ENCODE data around the gene FMO2.
A peak's percentile ranks its signal among the peaks of the same experiment; 100 is the strongest.

FMO2 gene, protein sequence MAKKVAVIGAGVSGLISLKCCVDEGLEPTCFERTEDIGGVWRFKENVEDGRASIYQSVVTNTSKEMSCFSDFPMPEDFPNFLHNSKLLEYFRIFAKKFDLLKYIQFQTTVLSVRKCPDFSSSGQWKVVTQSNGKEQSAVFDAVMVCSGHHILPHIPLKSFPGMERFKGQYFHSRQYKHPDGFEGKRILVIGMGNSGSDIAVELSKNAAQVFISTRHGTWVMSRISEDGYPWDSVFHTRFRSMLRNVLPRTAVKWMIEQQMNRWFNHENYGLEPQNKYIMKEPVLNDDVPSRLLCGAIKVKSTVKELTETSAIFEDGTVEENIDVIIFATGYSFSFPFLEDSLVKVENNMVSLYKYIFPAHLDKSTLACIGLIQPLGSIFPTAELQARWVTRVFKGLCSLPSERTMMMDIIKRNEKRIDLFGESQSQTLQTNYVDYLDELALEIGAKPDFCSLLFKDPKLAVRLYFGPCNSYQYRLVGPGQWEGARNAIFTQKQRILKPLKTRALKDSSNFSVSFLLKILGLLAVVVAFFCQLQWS

DNA sequence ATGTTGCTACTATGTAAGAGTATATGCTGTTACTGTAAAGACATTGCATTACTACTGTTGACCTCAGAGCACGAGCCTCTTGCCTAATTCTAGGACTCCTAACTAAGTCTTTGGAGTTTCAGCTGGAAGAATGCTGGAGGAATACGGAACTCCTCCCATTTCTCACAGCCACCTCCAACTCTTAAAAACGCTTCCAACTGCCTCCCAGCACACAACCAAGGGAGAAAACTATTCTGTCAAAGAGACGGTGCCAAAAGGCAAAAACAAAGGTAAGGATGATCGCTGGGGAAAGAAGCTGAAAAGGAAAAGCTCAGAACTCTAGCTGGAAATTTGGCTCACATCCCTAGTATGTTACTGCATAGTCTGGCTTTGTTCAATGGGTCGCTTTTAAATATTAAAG lies at the start of gene FMO2:
FMO2 (plus strand) TSS at position 210 of the 400 bp plus-strand sequence. CDS start 414 bp downstream, outside the sequence.
- no peak for DNase-seq

DNA sequence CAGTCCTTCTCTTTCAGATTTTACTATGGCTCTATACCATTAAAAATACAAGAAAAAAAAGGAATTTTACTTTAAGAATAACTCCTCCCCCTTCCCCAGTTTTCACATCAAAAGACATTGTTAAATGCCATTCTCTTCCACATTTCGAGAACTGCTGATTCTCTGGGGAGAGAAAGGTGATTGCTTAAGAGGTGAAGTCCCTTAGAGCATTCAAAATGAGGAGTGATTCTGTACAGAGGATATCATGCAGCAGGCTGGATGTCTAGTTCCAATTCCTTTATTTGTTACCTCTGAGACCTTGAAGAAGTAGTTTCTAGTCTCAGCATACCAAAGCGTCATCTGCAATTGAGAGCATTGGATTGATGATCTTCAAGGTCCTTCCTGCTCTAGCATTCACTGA lies 47.5 kb upstream of the FMO2 start:
- no peak for DNase-seq

DNA sequence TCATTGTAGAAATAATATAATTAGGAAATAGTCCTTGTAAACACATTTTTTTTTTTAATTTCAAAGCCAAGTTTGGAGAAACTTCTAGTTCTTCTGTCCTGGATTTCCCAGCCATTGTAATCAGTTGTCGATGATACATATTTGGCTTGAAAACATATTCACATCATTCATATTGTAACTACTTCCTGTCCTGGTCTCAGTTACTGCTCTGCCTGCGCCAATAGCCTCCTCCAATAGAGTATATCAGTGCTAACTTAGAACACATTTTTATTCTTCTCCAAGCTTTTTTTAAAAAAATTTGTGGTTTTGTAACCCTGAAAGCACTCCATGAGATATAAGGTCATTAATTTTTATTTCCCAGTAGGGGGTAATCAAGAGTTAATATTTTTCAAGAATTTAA lies 46.1 kb upstream of the FMO2 start:
- no peak for DNase-seq

DNA sequence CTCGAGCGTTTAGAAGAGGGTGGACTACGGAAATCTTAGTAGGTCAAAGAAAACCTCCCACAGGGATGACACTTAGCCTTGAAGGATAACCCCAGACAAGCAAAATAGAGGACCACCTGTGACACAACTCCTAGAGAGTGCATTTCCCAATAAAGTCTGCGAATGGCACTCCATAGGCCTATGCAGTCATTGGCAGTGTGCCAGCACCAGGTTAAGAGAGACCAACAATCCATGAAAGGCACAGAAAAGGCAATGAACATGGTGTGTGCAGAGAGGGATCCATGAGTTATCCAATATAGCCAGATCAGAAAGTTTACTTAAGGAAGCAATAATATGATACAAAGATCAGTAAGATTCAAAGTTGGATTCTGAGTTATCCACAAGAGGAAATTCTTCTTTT lies 45.2 kb upstream of the FMO2 start:
- no peak for DNase-seq

DNA sequence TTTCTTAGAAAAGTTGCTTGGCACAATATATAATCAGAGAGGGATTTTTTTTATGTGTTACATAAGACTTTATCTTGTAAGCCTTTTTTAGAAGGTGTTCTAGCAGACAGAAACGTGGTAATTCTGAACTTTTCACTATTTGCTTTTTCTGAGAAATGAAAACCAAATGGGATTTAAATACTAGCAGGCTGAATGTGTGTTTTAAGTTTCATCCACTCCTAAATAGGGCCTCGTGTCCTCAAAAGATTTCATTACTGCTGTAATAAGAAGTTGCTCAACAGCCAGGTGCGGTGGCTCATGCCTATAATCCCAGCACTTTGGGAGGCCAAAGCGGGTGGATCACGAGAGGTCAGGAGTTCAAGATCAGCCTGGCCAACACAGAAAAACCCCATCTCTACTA lies 44.7 kb upstream of the FMO2 start:
- DNase-seq: no peak

DNA sequence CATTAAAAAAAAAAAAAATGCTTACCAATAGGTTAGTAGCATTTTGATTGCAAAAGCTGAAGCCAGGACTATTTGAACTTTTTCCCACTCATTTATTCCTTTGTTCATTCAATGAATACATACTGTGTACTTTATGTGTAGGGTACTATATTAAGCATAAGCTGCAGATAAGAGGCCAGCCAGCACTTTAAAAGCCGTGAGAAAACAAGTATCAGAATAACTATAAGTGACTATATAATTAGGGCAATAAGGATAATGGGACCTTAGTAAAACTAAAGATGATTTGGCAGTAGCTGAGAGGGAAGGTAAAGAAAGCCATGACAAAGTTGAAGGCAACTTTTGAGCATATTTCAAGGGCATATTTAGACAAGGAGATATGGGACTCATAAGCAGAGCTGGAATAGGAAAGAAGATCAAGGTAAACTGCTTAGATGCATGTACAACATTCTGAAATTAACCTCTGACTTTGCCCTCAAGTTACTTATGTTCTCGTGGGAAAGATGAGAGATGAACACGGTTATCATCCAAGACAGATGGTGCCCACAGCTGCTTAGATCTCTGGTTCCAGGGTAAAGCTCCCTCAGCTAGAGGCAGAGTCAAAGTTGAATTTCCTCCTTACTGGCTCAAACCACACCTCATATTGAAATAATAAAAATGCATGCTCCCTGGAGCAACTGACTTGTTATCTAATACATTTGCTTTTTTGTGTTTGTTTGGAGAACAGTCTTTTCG lies 44.0 kb upstream of the FMO2 start:
- DNase-seq: peak; percentile 50

DNA sequence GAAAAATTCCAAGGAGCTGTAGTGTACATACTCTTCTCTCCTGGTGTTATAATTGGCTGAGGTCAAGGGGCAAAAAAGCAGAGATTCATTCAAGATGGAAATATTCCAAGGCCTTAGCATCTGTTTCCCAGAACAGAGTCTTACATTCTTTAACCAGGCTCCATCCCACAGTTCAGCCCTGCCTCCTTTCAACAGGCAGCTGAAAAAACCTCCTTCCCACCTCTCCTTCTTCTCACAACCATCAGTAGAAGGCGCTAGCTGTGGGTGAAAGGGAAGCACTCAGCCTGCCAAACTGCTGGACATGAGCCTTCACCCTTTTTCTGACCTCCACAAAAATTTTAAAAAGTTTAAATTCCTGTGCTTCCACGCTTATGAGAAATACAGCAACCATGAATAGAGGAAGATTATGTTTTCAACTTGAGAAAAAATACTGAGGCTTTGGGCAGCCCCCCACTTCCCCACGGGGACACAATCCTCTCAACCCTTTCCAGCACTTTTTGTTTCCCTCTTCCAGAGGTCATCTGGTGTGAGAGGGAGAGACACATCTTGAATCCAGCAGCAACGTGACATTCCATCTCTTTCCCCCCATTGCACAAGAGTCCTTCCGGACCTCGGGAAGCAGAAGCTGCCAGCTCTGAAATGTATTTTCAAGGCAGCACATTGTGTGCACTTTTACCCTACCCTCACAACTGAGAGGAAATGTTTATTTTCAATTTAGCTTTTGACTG lies 43.2 kb upstream of the FMO2 start:
- no peak for DNase-seq

DNA sequence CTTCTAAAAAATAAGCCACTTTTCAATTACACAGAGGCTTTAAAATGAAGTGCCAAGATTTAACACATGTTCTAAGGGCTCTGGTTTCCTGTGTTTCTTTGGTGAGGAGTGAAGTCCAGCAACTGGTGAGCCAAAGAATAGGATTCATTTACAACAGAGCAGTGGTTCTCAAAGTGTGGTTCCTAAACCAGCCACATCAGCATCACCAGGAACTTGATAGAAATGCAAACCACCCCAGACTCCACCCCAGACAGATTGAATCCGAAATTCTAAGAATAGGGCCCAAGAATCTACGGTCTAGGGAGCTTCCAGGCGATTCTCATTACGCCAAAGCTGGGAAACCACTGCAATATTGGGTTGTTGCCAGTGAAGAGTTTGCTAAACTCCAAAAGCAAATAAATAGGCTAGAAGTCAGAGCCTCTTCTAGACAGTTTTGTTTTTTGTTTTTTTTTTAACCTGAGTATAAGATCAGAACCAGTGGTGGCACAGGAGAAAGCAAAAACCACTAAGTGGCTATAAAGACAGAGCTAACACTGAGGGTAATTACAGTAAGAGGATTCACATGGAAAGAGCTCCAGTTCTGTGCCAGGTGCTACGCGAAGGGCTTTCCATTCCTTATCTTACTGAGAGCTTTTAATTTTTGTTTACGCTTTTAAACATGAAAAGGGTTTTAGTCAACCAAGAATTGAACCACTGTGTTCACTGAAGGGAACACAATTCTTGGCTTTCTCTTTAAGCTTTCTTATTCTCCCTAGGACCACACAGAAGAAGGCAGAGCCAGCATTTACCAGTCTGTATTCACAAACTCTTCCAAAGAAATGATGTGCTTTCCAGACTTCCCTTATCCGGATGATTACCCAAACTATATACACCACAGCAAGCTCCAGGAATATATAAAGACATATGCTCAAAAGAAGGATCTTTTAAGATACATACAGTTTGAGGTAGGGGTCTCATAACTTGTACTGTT lies 42.4 kb upstream of the FMO2 start:
- DNase-seq: no peak

DNA sequence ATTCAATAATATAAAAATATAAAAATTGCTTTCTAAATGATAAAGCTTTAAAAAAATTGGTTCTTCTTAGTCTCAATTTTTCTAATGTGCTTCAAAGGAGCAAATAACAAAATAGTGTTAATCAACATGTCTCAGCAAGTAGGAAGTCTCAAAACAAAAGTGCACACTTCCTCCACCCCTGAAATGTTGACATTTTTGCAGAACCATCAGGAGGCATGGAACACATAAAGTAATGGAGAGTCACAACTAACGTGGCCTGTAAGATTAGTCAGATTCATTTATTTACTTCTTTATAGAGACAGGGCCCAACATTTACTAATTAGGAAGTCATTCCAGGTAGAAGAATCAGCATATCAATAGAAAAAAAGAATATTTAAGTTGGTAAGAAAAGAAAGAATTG lies 34.9 kb upstream of the FMO2 start:
- no peak for DNase-seq

DNA sequence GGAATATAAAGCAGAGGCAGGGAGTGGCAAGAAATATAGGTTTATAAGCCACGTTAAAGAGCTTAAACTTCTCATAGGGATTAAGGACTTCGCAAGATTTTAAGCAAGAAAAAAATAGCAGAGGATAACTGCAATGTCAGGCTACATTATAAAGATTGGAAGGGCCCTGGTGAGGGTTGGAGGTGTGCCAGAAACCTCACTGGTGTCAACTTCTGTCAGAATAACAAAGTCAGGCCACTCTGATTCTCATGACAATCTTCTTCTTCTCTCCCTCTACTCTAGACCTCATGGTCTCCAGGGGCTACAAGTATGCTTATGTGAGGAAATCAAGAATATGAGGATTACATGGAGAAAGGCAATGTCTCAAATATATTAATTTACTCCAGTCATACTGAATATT lies 32.6 kb upstream of the FMO2 start:
- no peak for DNase-seq

DNA sequence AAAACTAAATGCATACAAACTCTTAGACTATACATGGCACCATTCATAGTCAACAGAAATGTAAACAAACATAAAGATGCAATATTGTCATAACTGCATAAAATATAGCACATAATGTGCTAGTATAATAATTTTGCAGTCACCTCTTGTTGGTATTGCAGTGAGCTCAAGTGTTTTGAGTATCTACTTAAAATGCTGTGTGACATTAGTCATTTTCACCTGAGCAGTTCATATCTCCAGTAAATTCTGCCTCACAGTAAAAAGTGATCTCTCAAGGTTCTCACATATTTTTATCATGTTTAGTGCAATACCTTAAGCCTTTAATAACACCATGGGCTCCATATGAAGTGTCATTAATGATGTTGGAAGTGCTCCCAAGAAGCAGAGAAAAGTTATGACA lies 29.6 kb upstream of the FMO2 start:
- no peak for DNase-seq

DNA sequence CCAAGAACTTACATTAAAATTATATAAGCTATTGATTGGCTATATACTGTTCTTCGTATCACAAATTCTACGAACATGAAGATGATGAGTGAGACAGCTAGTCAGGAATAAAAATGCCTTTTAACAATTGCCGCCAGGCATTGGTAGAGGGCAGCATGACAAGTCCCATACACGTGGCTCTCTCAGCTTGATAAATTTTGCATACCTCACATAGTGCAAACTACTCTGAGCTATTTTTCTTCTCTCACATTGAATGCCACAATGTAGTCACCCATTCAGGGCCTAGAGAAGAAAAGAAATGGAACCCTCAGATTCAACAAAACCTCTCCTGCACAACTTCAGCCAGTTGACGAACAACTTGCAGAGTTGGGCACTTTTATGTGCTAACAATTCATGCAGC lies 27.0 kb upstream of the FMO2 start:
- DNase-seq: no peak

DNA sequence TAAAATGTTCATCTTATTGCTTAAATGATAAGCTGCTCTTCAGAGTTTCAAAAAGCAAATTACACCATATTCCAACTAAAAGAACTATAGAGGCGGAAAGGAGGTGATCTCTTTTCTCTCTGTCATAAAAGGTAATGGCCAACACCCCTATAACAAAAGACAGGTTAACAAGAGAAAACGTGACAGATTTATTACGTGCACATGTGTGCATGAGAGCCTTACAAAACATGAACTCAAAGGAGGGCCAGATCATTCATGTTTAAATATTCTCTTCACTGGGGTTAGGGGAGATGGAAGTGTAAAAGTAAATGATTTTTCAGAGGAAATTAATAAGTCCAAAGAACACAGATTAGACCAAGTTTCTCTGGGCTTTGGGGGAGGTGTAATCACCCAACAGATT lies 26.5 kb upstream of the FMO2 start:
- DNase-seq: no peak

DNA sequence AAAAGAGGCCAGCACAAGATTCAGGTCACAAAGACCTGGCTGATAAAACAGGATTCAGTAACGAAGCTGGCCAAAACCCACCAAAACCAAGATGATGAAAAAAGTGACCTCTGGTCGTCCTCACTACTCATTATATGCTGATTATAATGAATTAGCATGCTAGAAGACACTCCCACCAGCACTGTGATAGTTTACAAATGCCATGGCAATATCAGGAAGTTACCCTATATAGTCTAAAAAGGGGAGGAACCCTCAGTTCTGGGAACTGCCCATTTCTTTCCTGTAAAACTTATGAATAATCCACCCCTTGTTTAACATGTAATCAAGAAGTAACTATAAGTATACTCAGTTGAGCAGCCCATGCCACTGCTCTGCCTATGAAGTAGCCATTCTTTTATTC lies 26.0 kb upstream of the FMO2 start:
- no peak for DNase-seq

DNA sequence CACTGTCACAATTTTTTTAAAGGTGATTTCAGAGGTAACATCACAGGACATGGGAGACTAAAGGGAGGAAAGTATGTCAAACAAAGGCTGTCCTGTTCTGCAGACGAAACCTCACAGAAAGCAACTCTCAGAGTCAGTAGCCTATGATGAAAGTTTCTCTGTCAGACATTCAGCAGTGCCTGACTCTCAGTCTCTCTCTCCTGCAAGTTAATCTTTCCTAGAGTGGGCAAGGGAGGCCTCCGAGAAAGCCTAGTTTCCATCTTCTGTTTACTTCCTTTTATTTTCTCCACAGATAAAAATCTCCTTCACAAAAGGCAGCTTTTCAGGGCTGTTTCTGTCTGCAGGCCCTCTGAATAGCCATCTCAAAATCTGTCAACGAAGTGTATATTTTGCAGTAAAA lies 24.9 kb upstream of the FMO2 start:
- DNase-seq: no peak

DNA sequence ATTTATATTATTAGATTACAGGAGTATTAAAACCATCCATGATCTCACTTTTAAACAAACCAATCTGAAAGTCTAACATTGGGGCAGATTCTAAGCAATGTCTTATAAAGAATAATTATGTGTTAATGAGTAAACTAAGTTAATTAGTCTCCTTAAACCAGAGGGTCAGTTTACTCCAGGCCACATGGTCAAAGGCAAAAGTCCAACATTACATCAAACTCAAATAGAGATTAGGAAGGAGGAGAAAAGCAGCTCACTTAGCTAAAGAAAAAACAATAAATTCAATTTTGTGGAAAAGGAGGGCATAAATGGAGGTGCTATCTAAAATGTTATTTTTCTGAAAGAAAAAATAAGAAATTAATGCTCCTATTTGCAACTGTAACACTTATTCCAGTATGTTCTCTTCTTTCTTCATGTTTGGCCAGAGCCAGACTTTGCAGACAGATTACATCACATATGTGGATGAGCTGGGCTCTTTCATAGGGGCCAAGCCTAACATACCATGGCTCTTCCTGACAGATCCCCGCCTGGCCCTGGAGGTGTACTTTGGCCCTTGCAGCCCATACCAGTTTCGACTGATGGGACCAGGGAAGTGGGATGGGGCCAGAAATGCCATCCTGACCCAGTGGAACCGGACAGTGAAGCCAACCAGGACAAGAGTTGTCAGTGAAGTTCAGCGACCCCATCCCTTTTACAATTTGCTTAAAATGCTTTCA lies 24.3 kb upstream of the FMO2 start:
- no peak for DNase-seq

DNA sequence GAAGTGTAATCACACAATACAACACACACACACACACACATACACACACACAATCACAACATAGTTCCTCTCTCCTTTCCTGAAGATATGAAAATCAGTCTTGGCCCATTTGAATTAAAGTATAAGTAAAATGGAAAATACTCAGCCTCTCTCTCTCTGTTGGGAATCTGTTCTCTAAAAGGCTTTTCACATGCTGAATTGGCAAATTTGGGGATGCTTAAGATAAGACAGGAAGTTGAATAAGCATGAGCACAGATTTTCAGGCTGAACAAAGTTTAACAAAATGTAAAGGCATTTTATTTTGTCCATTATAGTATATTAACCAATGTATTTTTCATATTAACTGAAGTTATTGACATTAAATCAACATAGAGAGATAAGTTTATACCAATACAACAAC lies 23.7 kb upstream of the FMO2 start:
- DNase-seq: no peak

DNA sequence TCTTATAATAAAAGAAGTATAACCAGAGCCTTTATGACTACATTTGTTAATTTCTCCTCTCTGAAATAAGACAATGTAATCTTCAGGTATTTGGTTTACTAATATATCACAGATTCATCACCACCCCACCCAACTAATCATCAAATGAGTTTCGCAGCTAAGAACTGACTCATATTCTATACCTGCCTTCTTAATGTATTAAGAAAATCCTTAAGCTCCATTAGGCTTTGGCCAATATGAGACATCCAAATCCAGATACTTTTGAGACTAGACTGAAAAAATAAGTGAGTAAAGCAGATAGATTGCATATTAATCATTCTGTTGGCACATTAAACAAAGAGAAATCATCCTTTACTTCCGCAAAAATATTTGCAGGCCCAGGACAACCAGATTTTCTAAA lies 18.7 kb upstream of the FMO2 start:
- DNase-seq: no peak

DNA sequence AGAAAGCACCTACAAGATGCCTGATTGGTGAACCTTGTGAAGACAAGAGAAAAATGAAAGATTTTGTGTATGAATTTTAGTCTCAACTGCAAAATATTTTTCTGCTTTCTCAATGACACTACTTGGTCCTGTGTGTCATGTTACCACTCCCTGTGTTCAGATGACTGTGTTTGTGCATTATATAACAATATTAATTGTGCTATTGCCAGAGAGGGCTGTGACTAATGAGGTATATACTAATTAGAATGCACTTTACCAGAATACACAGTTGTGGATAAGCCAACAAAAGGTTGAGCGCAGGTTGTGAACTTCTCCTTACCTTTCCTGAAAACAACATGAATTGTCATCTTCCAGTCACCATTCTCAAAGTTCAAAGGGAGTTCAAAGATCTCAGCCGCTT lies 17.3 kb upstream of the FMO2 start:
- no peak for DNase-seq

DNA sequence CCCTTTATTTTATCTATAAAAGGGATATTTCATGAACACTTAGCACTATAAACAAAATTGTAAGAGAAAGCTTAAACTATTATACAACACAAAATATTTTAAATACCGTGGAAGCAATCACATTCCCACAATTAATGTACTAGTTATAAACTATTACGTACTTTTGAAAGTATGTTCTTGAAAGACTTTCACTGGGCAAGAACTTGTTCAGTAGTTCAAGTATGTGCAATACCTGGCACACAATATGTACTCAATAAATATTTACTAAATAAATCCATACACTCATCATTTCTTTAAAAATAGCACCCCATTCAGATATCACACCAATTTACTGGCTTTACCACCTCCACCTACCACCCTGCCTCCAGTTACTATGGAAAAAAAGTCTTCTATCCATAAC lies 12.6 kb upstream of the FMO2 start:
- DNase-seq: no peak

DNA sequence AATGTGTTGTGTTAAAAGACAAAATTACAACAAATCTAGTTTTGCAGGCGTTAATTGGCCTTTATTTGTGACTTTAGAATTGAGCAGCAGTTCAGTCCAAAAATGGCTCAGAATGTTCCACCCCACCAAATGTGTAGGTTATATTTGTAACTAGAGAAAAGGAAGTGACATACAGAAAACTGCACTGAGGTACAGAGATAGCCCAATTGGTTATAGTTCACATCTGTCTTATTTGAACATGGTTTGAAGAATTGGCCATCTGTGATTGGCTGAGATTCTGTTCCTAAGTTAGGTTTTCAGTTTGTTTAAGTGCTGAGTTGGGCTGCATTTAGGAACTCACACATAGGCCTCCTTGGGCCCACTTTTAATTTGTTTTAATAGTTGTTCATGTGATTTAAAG lies 12.0 kb upstream of the FMO2 start:
- DNase-seq: no peak
